CD4-positive, alpha-beta T cell treated with Interleukin-2 at 100 ng/mL for 4 hours (primary cell): ENCODE data around the gene SLC6A18.
"Not testable (repeated sequence)": the region's sequence is repeated elsewhere in the genome, so short reads cannot be mapped to it uniquely, and the experiment has no call there.

Experiments used
- DNase-seq: peaks from one replicate; pipeline ENCODE4 v3.0.0-alpha.2; 2020; ENCODE audit warnings: low spot score

Gene SLC6A18

GRCh38 chr5:1254196-1254595 is 29.0 kb downstream of the SLC6A18 start:
- DNase-seq: no peak

- DNase-seq: peak; percentile 44
Observed at GRCh38 chr5:1255081-1255561, 29.9 kb downstream of the SLC6A18 start.

- DNase-seq: no peak
Observed at GRCh38 chr5:1256776-1257175, 31.6 kb downstream of the SLC6A18 start.

GRCh38 chr5:1257363-1257762 is 32.2 kb downstream of the SLC6A18 start:
- DNase-seq: no peak

- no peak for DNase-seq
Observed at GRCh38 chr5:1257841-1258240, 32.7 kb downstream of the SLC6A18 start.

GRCh38 chr5:1259806-1260480 is 34.8 kb downstream of the SLC6A18 start:
- no peak for DNase-seq

- no peak for DNase-seq
Observed at GRCh38 chr5:1261643-1262042, 36.5 kb downstream of the SLC6A18 start.

GRCh38 chr5:1262381-1262780 is 37.2 kb downstream of the SLC6A18 start:
- no peak for DNase-seq

GRCh38 chr5:1264211-1264610 is 39.0 kb downstream of the SLC6A18 start:
- DNase-seq: no peak

- DNase-seq: no peak
Observed at GRCh38 chr5:1265026-1265425, 39.8 kb downstream of the SLC6A18 start.

GRCh38 chr5:1265461-1266455 is 40.6 kb downstream of the SLC6A18 start:
- DNase-seq: no peak

GRCh38 chr5:1266791-1267190 is 41.6 kb downstream of the SLC6A18 start:
- DNase-seq: no peak

GRCh38 chr5:1267464-1267863 is 42.3 kb downstream of the SLC6A18 start:
- DNase-seq: not testable (repeated sequence)

- no peak for DNase-seq
Observed at GRCh38 chr5:1268056-1268455, 42.9 kb downstream of the SLC6A18 start.

GRCh38 chr5:1268666-1269065 is 43.5 kb downstream of the SLC6A18 start:
- peak; percentile 34 for DNase-seq

GRCh38 chr5:1270426-1270825 is 45.2 kb downstream of the SLC6A18 start:
- no peak for DNase-seq

GRCh38 chr5:1270933-1271914 is 46.0 kb downstream of the SLC6A18 start:
- no peak for DNase-seq

GRCh38 chr5:1272201-1272600 is 47.0 kb downstream of the SLC6A18 start:
- DNase-seq: no peak

GRCh38 chr5:1273745-1274144 is 48.6 kb downstream of the SLC6A18 start:
- no peak for DNase-seq

GRCh38 chr5:1274471-1274870 is 49.3 kb downstream of the SLC6A18 start:
- no peak for DNase-seq
